H1 (cell line): ENCODE results near the gene MAPK4. TPM values are rescaled to one million over a fixed set of nuclear protein-coding genes. Genes with fewer than 3 reads are reported as not detected.

ENCODE experiments used
- CTCF ChIA-PET: fragments of 300-600 bp; sonication (Branson Sonifier 250); formaldehyde crosslinking; loops from one replicate; lab custom pipeline; 2021; ENCODE audit not compliant: partially characterized antibody; lab: Charles Lee
- POLR2A ChIA-PET: fragments of 300-600 bp; sonication (Branson Sonifier 250); formaldehyde crosslinking; loops from one replicate; lab custom pipeline; 2021; ENCODE audit warnings: inconsistent platforms; ENCODE audit not compliant: partially characterized antibody; lab: Charles Lee
- DNase-seq, 2 experiments: peaks; one replicate each; pipeline versions ENCODE4 v3.0.0 to v3.0.0-alpha.2; 2010 to 2022; ENCODE audit warnings: low spot score in 2 of 2, low read depth in 1 of 2, mixed read lengths in 1 of 2
- FAIRE-seq: peaks from 2 replicates; lab custom pipeline; 2011; peaks lifted over from hg19 to GRCh38; lab: Jason Lieb, UNC
- H2AFZ ChIP-seq: 2 replicates; pipeline ENCODE4 v1.8.1; 2012; ENCODE audit warnings: low read length, inconsistent platforms
- H2AK5ac ChIP-seq: 2 replicates; pipeline ENCODE4 v1.6.1; 2013; ENCODE audit warnings: low read depth, low read length
- H2BK120ac ChIP-seq: replicated peaks from 2 replicates; pipeline ENCODE3; 2013; ENCODE audit warnings: low read depth, low read length, inconsistent platforms
- H2BK12ac ChIP-seq: 2 replicates; pipeline ENCODE4 v1.6.1; 2013; ENCODE audit warnings: low read depth, low read length
- H2BK15ac ChIP-seq: 2 replicates; pipeline ENCODE4 v1.6.1; 2013; ENCODE audit warnings: low read length
- H2BK20ac ChIP-seq: 2 replicates; pipeline ENCODE4 v1.6.1; 2013; ENCODE audit warnings: low read length
- H2BK5ac ChIP-seq: 2 replicates; pipeline ENCODE4 v1.6.1; 2013; ENCODE audit warnings: low read depth, low read length
- H3K14ac ChIP-seq: 2 replicates; pipeline ENCODE4 v1.6.1; 2013; ENCODE audit warnings: inconsistent platforms; ENCODE audit not compliant: insufficient read length
- H3K18ac ChIP-seq: 2 replicates; pipeline ENCODE4 v1.6.1; 2013; ENCODE audit warnings: low read length; ENCODE audit errors: extremely low read depth
- H3K23ac ChIP-seq: 2 replicates; pipeline ENCODE4 v1.6.1; 2013; ENCODE audit warnings: inconsistent platforms; ENCODE audit not compliant: insufficient read length
- H3K23me2 ChIP-seq: 2 replicates; pipeline ENCODE4 v1.6.1; 2013; ENCODE audit warnings: low read depth, low read length
- H3K27ac ChIP-seq: 2 replicates; pipeline ENCODE4 v1.6.1; 2011; ENCODE audit warnings: low read depth, low read length, inconsistent platforms
- H3K27me3 ChIP-seq, 4 experiments: replicated peaks in 1 of 4; 1 replicate in 1 of 4; 2 replicates in 3 of 4; pipeline versions ENCODE4 v1.6.1 to v1.8.1; 2011 to 2013; ENCODE audit warnings: low read length in 3 of 4, mild to moderate bottlenecking in 3 of 4, inconsistent platforms in 2 of 4, mixed read lengths in 2 of 4, moderate library complexity in 1 of 4; ENCODE audit not compliant: control insufficient read depth in 3 of 4, insufficient read depth in 3 of 4; ENCODE audit errors: extremely low read depth in 1 of 4
- H3K36me3 ChIP-seq, 4 experiments: 2 replicates each; pipeline versions ENCODE4 v1.6.1 to v1.8.1; 2011 to 2013; ENCODE audit warnings: mild to moderate bottlenecking in 4 of 4, low read length in 3 of 4, moderate library complexity in 2 of 4, control low read depth in 1 of 4, inconsistent platforms in 1 of 4; ENCODE audit not compliant: insufficient read depth in 4 of 4, control insufficient read depth in 2 of 4
- H3K4ac ChIP-seq: replicated peaks from 2 replicates; pipeline ENCODE3; 2013; ENCODE audit warnings: low read length, low read depth, mixed read lengths, inconsistent platforms; ENCODE audit not compliant: insufficient read length
- H3K4me1 ChIP-seq, 4 experiments: replicated peaks in 1 of 4; 1 replicate in 1 of 4; 2 replicates in 3 of 4; pipeline versions ENCODE4 v1.6.1 to v1.8.1; 2011 to 2013; ENCODE audit warnings: low read length in 3 of 4, inconsistent platforms in 2 of 4, mixed read lengths in 1 of 4; ENCODE audit not compliant: insufficient read depth in 4 of 4, control insufficient read depth in 3 of 4
- H3K4me2 ChIP-seq, 2 experiments: 2 replicates each; pipeline versions ENCODE4 v1.6.1 to v1.8.1; 2011 to 2013; ENCODE audit warnings: low read depth in 2 of 2, low read length in 2 of 2, control low read depth in 1 of 2, inconsistent platforms in 1 of 2, mild to moderate bottlenecking in 1 of 2; ENCODE audit not compliant: insufficient read depth in 1 of 2
- H3K4me3 ChIP-seq, 4 experiments: fragments of 200-600, 300-600 bp in 1 of 4; sonication (generic), shearing (Covaris generic), sonication (Bioruptor Twin) in 1 of 4; 2 replicates each; pipeline versions ENCODE4 v1.5.1 to v1.8.1; 2011 to 2016; ENCODE audit warnings: low read length in 4 of 4, low read depth in 3 of 4, control low read depth in 2 of 4, inconsistent platforms in 2 of 4, mild to moderate bottlenecking in 2 of 4, mixed read lengths in 1 of 4, moderate library complexity in 1 of 4; ENCODE audit not compliant: insufficient read depth in 2 of 4; ENCODE audit errors: extremely low read depth in 1 of 4
- H3K56ac ChIP-seq: replicated peaks from 2 replicates; pipeline ENCODE3; 2013; ENCODE audit warnings: low read depth, mild to moderate bottlenecking, mixed read lengths, low read length, inconsistent platforms; ENCODE audit not compliant: insufficient read length
- H3K79me1 ChIP-seq: 2 replicates; pipeline ENCODE4 v1.6.1; 2013; ENCODE audit warnings: low read depth, low read length, control low read depth
- H3K79me2 ChIP-seq, 2 experiments: 2 replicates each; pipeline versions ENCODE4 v1.6.1 to v1.8.1; 2012 to 2013; ENCODE audit warnings: low read length in 2 of 2, mild to moderate bottlenecking in 2 of 2, inconsistent platforms in 1 of 2; ENCODE audit not compliant: insufficient read depth in 2 of 2, control insufficient read depth in 1 of 2
- H3K9ac ChIP-seq, 4 experiments: replicated peaks in 1 of 4; 1 replicate in 1 of 4; 2 replicates in 3 of 4; pipeline versions ENCODE4 v1.6.1 to v1.8.1; 2011 to 2013; ENCODE audit warnings: low read depth in 3 of 4, low read length in 3 of 4, control low read depth in 2 of 4, mild to moderate bottlenecking in 2 of 4, moderate library complexity in 2 of 4, inconsistent platforms in 1 of 4; ENCODE audit errors: extremely low read depth in 1 of 4
- H3K9me3 ChIP-seq, 2 experiments: 2 replicates each; pipeline versions ENCODE4 v1.6.1 to v1.8.1; 2012 to 2013; ENCODE audit warnings: mild to moderate bottlenecking in 2 of 2, moderate library complexity in 2 of 2, control low read depth in 1 of 2, inconsistent platforms in 1 of 2, low read depth in 1 of 2, low read length in 1 of 2, mixed read lengths in 1 of 2; ENCODE audit not compliant: insufficient read depth in 2 of 2
- H4K20me1 ChIP-seq, 2 experiments: replicated peaks in 1 of 2; 2 replicates each; pipeline versions ENCODE3 to v1.8.1; 2011 to 2013; ENCODE audit warnings: inconsistent platforms in 2 of 2, low read length in 2 of 2, mild to moderate bottlenecking in 1 of 2; ENCODE audit not compliant: insufficient read depth in 2 of 2, control insufficient read depth in 1 of 2
- H4K5ac ChIP-seq: 2 replicates; pipeline ENCODE4 v1.6.1; 2013; ENCODE audit warnings: low read length, low read depth, mixed read lengths, inconsistent platforms; ENCODE audit not compliant: insufficient read length
- H4K8ac ChIP-seq: 2 replicates; pipeline ENCODE4 v1.8.0; 2013; ENCODE audit warnings: mild to moderate bottlenecking, moderate library complexity, low read length, inconsistent platforms; ENCODE audit not compliant: insufficient read depth; ENCODE audit errors: extremely low read depth
- H4K91ac ChIP-seq: replicated peaks from 2 replicates; pipeline ENCODE3; 2013; ENCODE audit warnings: low read length, mixed read lengths, inconsistent platforms; ENCODE audit not compliant: insufficient read length
- ASH2L ChIP-seq: fragments of 200-600, 300-600 bp; sonication (generic); IDR thresholded peaks from one replicate; pipeline ENCODE4 v1.7.1; 2017; ENCODE audit warnings: low read length
- ATF3 ChIP-seq: IDR thresholded peaks from 2 replicates; pipeline ENCODE4 v1.6.1; 2011; ENCODE audit warnings: low read depth, mild to moderate bottlenecking, low read length; ENCODE audit not compliant: insufficient read depth
- BACH1 ChIP-seq: IDR thresholded peaks from 2 replicates; pipeline ENCODE4 v1.6.1; 2012; ENCODE audit warnings: low read length, improper control_type of control experiment
- CBX5 ChIP-seq: fragments of 300-800, 300-1000 bp; sonication (generic); IDR thresholded peaks from 2 replicates; pipeline ENCODE4 v1.7.1; 2016; ENCODE audit warnings: antibody characterized with exemption, low read length, low read depth
- CEBPB ChIP-seq: IDR thresholded peaks from 2 replicates; pipeline ENCODE4 v1.6.1; 2012; ENCODE audit warnings: low read depth, low read length
- CREB1 ChIP-seq: IDR thresholded peaks from 2 replicates; pipeline ENCODE4 v1.6.1; 2012; ENCODE audit warnings: inconsistent platforms
- GABPA ChIP-seq: IDR thresholded peaks from 2 replicates; pipeline ENCODE4 v1.6.1; 2011; ENCODE audit warnings: mild to moderate bottlenecking, low read length, moderate library complexity, borderline replicate concordance; ENCODE audit not compliant: insufficient read depth
- JUND ChIP-seq: IDR thresholded peaks from 2 replicates; pipeline ENCODE4 v1.6.1; 2011; ENCODE audit warnings: mild to moderate bottlenecking, improper control_type of control experiment, low read length
- MAX ChIP-seq: IDR thresholded peaks from 2 replicates; pipeline ENCODE4 v1.6.1; 2012; ENCODE audit warnings: inconsistent platforms
- PHF8 ChIP-seq: fragments of 200-600 bp; sonication (generic); conservative IDR thresholded peaks from 2 replicates; pipeline ENCODE4 v1.7.1; 2012; ENCODE audit warnings: low read depth, mild to moderate bottlenecking, inconsistent platforms, low read length, moderate library complexity
- RBBP5 ChIP-seq: IDR thresholded peaks from 2 replicates; pipeline ENCODE4 v1.7.1; 2012; ENCODE audit warnings: low read depth, mild to moderate bottlenecking, inconsistent platforms, low read length, moderate library complexity, borderline replicate concordance
- RXRA ChIP-seq: IDR thresholded peaks from 2 replicates; pipeline ENCODE4 v1.6.1; 2011; ENCODE audit warnings: low read depth, mild to moderate bottlenecking, low read length, moderate library complexity; ENCODE audit not compliant: insufficient read depth
- TAF1 ChIP-seq: IDR thresholded peaks from 2 replicates; pipeline ENCODE4 v1.6.1; 2011; ENCODE audit warnings: mild to moderate bottlenecking, low read depth, low read length
- TBP ChIP-seq: IDR thresholded peaks from 2 replicates; pipeline ENCODE4 v1.6.1; 2011; ENCODE audit warnings: low read depth, low read length, improper control_type of control experiment
- WGBS, 2 experiments: shearing (Covaris generic) in 1 of 2; methylation state at CpG; one replicate each; pipeline versions ENCODE4 v1.1.6 to v1.1.7; 2013 to 2015; ENCODE audit warnings: low lambda C conversion rate in 2 of 2, mixed read lengths in 2 of 2, inconsistent platforms in 1 of 2, low coverage in 1 of 2, missing lambda C conversion rate in 1 of 2; ENCODE audit not compliant: insufficient replicate concordance in 2 of 2, insufficient coverage in 1 of 2, insufficient read length in 1 of 2; ENCODE audit errors: extremely low coverage in 1 of 2, missing lambda C conversion rate in 1 of 2; 5-methylcytosine and 5-hydroxymethylcytosine counted together
- polyA plus RNA-seq, 7 experiments: library from polyadenylated mRNA; depleted of rRNA in 3 of 7; stranded (reverse) in 5 of 7; unstranded in 2 of 7; fragments of >200 nt in 5 of 7; fragments of 200-250 nt in 2 of 7; gene quantifications; 1 replicate in 5 of 7; 2 replicates in 1 of 7; 4 replicates in 1 of 7; pipeline versions ENCODE4 v1.2.1 to v1.2.3, GENCODE V29; 2011 to 2013; ENCODE audit warnings: missing spikeins in 2 of 7, mixed read lengths in 2 of 7
- total RNA-seq: library from RNA; stranded (reverse); fragmentation: NEBNext Ultra II Directional; extraction: Animal tissue kit (Norgen Biotek cat#: 25700); gene quantifications from 2 replicates; pipeline ENCODE4 v1.2.1, GENCODE V29; 2021

Gene MAPK4
- total and polyA plus RNA-seq, 2 of the 8 experiments (the other 6 are each of a cell fraction or from before 2014, with no cell fraction given): 3.2 to 3.7 TPM

GRCh38 chr18:50656841-50657470 lies 97.1 kb downstream of the MAPK4 start:
- no peaks in the 10 kb centered on the region for H3K23me2 ChIP-seq
- H3K79me1 ChIP-seq: no peaks in the 10 kb centered on the region
- H2BK5ac ChIP-seq: no peak overlapping the region
- no peak for FAIRE-seq
- 84% methylated on average over 8 of the region's 8 CpGs; no CpG with 5 or more reads in 1 of the 2 experiments for WGBS, 2 experiments
- no peak overlapping the region for H2BK15ac ChIP-seq
- no peak overlapping the region for H3K4ac ChIP-seq
- no peak overlapping the region for H3K27ac ChIP-seq
- no peak overlapping the region for H2BK20ac ChIP-seq
- no peak overlapping the region for H3K14ac ChIP-seq
- H3K9ac ChIP-seq: no peak overlapping the region
- no peak overlapping the region for H3K18ac ChIP-seq
- no peak overlapping the region for H2AFZ ChIP-seq
- no peak overlapping the region for H4K91ac ChIP-seq
- POLR2A ChIA-PET: no interaction called here
- H2BK120ac ChIP-seq: no peak overlapping the region
- H3K4me1 ChIP-seq: peaks cover 0 to 3% (median 0%) of the 10 kb centered on the region in 4 experiments; a peak in 1 of 7 replicates
- no peak overlapping the region for H3K4me3 ChIP-seq
- H4K20me1 ChIP-seq: no peaks in the 10 kb centered on the region
- H3K23ac ChIP-seq: no peak overlapping the region
- no peak overlapping the region for H4K5ac ChIP-seq
- H3K79me2 ChIP-seq: no peaks in the 10 kb centered on the region
- no peak overlapping the region for H2BK12ac ChIP-seq
- no peak overlapping the region for H4K8ac ChIP-seq
- peaks cover 0 to 7% of the 10 kb centered on the region in 2 experiments; a peak in 1 of 4 replicates for H3K9me3 ChIP-seq
- H2AK5ac ChIP-seq: no peak overlapping the region; the same call in 1 of the 2 replicates
- H3K27me3 ChIP-seq: no peaks in the 10 kb centered on the region; a peak in 1 of 7 replicates
- H3K4me2 ChIP-seq: no peak overlapping the region
- CTCF ChIA-PET: interaction anchor here (0.6 to 6.1 kb wide), 5 partner anchors 11 to 137 kb away, joined by 3 to 56 read pairs (median 5); no protein-coding TSS in a partner anchor
- no peak for DNase-seq
- no peaks in the 10 kb centered on the region for H3K36me3 ChIP-seq
- no peak overlapping the region for H3K56ac ChIP-seq
- TF ChIP-seq TBP (no peak), CREB1 (no peak), JUND (no peak), CBX5 (no peak), BACH1 (no peak), ATF3 (no peak), MAX (no peak), TAF1 (no peak), PHF8 (no peak), GABPA (no peak), CEBPB (no peak), RBBP5 (no peak), RXRA (no peak), ASH2L (no peak)
